GM21717 (cell line): Measurements from ENCODE around the gene SYNPO2.

ENCODE experiments used
- ATAC-seq: cut with Tn5 transposase; IDR thresholded peaks from one replicate; pipeline ENCODE4 v1.9.1; 2021; ENCODE audit warnings: mild to moderate bottlenecking, moderate library complexity; ENCODE audit not compliant: unreplicated experiment

SYNPO2 gene

GRCh38 chr4:119104644-119105273, 216.1 kb downstream of the SYNPO2 start:
- no peak for ATAC-seq

DNA sequence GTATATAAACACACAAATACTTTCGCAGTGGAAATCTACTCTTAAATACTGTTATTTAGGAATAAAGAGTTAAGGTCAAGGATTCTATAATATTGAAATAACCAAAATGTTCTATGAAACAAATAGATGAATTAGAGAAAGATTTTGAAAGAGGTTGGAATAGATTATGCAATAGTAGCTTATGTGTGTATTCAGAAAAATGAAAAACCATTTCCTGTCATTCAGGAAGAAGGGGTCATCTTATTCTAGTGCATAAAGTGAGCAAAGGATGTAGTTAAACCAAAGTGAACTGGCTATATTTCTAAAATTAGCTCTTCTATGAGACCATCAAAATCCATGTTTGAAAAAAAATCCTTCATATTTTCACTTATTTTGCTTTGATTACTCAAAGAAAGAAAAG, 217.0 kb downstream of the SYNPO2 start:
- ATAC-seq = no peak

- ATAC-seq = no peak
These were observed 217.7 kb downstream of the SYNPO2 start for GRCh38 chr4:119106036-119107000.

DNA sequence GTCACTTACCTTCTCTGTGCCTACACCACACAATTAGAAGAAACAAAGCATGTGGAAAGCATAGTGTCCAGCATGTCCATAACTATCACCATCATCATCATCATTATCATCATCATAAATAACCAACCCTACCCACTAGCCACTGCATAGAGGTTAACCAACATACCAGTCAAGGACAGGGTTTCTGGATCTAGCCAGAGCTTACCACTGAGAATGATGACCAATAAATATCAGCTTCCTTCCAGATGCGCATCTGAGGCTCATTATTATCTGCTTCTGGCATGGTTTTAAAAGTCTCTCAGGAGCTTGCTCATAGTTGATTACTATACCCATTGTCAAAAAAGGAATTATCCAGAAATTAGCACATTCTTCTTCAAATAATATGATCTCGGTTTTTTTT, 221.5 kb downstream of the SYNPO2 start:
- no peak for ATAC-seq
